SHP77 (cell line): Measurements from ENCODE around the gene RPUSD2.

Experiments
- DNase-seq, 2 experiments: peaks; one replicate each; lab custom pipeline; 2025; lab: John Stamatoyannopoulos, UW

Gene RPUSD2

GRCh38 chr15:40623361-40623760, 54.3 kb downstream of the RPUSD2 start:
- DNase-seq = no peak
